DMS53 treated with DMSO at 0.1 percent for 48 hours (cell line): ENCODE measurements around the gene SOCS1.

Experiments
- DNase-seq: peaks from one replicate; lab custom pipeline; 2025; ENCODE audit not compliant: unreplicated experiment; lab: John Stamatoyannopoulos, UW

Gene SOCS1

GRCh38 chr16:11205754-11206581, 50.0 kb downstream of the SOCS1 start:
- no peak for DNase-seq

GRCh38 chr16:11205065-11205699, 50.8 kb downstream of the SOCS1 start:
- DNase-seq: no peak

- no peak for DNase-seq
Measured at GRCh38 chr16:11204513-11205047, 51.4 kb downstream of the SOCS1 start.
